H9 (cell line): ENCODE data around the gene TLR3. TPM values are rescaled to one million over a fixed set of nuclear protein-coding genes. Genes with fewer than 3 reads are reported as not detected.

Source experiments
- DNase-seq: peaks from one replicate; pipeline ENCODE4 v3.0.0-alpha.2; 2017
- H2AFZ ChIP-seq: one replicate; pipeline ENCODE4 v1.6.1; 2013; ENCODE audit warnings: mild to moderate bottlenecking, low read length, control low read depth, moderate library complexity
- H2AK5ac ChIP-seq: 2 replicates; pipeline ENCODE4 v1.6.1; 2013; ENCODE audit warnings: low read length, control low read depth, mixed read lengths; ENCODE audit not compliant: insufficient read length
- H2BK120ac ChIP-seq: one replicate; pipeline ENCODE4 v1.6.1; 2013; ENCODE audit warnings: low read depth, mild to moderate bottlenecking, low read length, control low read depth, inconsistent platforms; ENCODE audit not compliant: poor library complexity, severe bottlenecking
- H2BK12ac ChIP-seq: 2 replicates; pipeline ENCODE4 v1.6.1; 2013; ENCODE audit warnings: low read length, control low read depth, mixed read lengths, low read depth; ENCODE audit not compliant: insufficient read length
- H2BK15ac ChIP-seq: 2 replicates; pipeline ENCODE4 v1.6.1; 2013; ENCODE audit warnings: low read depth, low read length, control low read depth
- H2BK20ac ChIP-seq: one replicate; pipeline ENCODE4 v1.6.1; 2013; ENCODE audit warnings: low read depth, mild to moderate bottlenecking, low read length, control low read depth, inconsistent platforms; ENCODE audit not compliant: poor library complexity, severe bottlenecking
- H2BK5ac ChIP-seq: 2 replicates; pipeline ENCODE4 v1.6.1; 2013; ENCODE audit warnings: low read length, control low read depth, mixed read lengths; ENCODE audit not compliant: insufficient read length
- H3K14ac ChIP-seq: 2 replicates; pipeline ENCODE4 v1.6.1; 2013; ENCODE audit warnings: low read length, control low read depth; ENCODE audit not compliant: insufficient read depth
- H3K18ac ChIP-seq: 2 replicates; pipeline ENCODE4 v1.6.1; 2013; ENCODE audit warnings: low read depth, mild to moderate bottlenecking, mixed read lengths, low read length, control low read depth; ENCODE audit not compliant: insufficient read length
- H3K23ac ChIP-seq: 2 replicates; pipeline ENCODE4 v1.6.1; 2013; ENCODE audit warnings: low read length, control low read depth, mixed read lengths, low read depth; ENCODE audit not compliant: insufficient read length
- H3K23me2 ChIP-seq: 2 replicates; pipeline ENCODE4 v1.6.1; 2013; ENCODE audit warnings: low read depth, mild to moderate bottlenecking, mixed read lengths, low read length, control low read depth; ENCODE audit not compliant: insufficient read length, poor library complexity, severe bottlenecking
- H3K27ac ChIP-seq: 2 replicates; pipeline ENCODE4 v1.5.1; 2013; ENCODE audit warnings: low read length, control low read depth, mixed read lengths, low read depth; ENCODE audit not compliant: insufficient read length
- H3K27me3 ChIP-seq: 2 replicates; pipeline ENCODE4 v1.6.1; 2013; ENCODE audit warnings: low read length, control low read depth, inconsistent platforms; ENCODE audit not compliant: insufficient read depth
- H3K4ac ChIP-seq: 2 replicates; pipeline ENCODE4 v1.6.1; 2013; ENCODE audit warnings: low read depth, mild to moderate bottlenecking, control low read depth, inconsistent platforms, low read length, moderate library complexity
- H3K4me1 ChIP-seq: 2 replicates; pipeline ENCODE4 v1.6.1; 2013; ENCODE audit warnings: low read length, control low read depth, inconsistent platforms; ENCODE audit not compliant: insufficient read depth
- H3K4me2 ChIP-seq: 2 replicates; pipeline ENCODE4 v1.6.1; 2013; ENCODE audit warnings: low read length, control low read depth, mixed read lengths; ENCODE audit not compliant: insufficient read length, insufficient read depth
- H3K56ac ChIP-seq: 2 replicates; pipeline ENCODE4 v1.6.1; 2013; ENCODE audit warnings: low read depth, mild to moderate bottlenecking, mixed read lengths, low read length, control low read depth; ENCODE audit not compliant: insufficient read length
- H3K79me1 ChIP-seq: 2 replicates; pipeline ENCODE4 v1.6.1; 2013; ENCODE audit warnings: low read depth, mild to moderate bottlenecking, moderate library complexity, low read length, control low read depth, inconsistent platforms; ENCODE audit not compliant: insufficient read depth, poor library complexity, severe bottlenecking
- H3K79me2 ChIP-seq: 2 replicates; pipeline ENCODE4 v1.6.1; 2013; ENCODE audit warnings: low read length, control low read depth, inconsistent platforms; ENCODE audit not compliant: insufficient read depth
- H3K9ac ChIP-seq: 2 replicates; pipeline ENCODE4 v1.6.1; 2013; ENCODE audit warnings: low read length, control low read depth, mixed read lengths; ENCODE audit not compliant: insufficient read length; ENCODE audit errors: extremely low read depth
- H3K9me3 ChIP-seq: one replicate; pipeline ENCODE4 v1.6.1; 2013; ENCODE audit warnings: low read depth, low read length, inconsistent platforms; ENCODE audit not compliant: control insufficient read depth
- H3T11ph ChIP-seq: one replicate; pipeline ENCODE4 v1.6.1; 2013; ENCODE audit warnings: mild to moderate bottlenecking, low read length, control low read depth, inconsistent platforms
- H4K20me1 ChIP-seq: one replicate; pipeline ENCODE4 v1.6.1; 2013; ENCODE audit not compliant: control insufficient read depth, insufficient read length, insufficient read depth
- H4K5ac ChIP-seq: 2 replicates; pipeline ENCODE4 v1.6.1; 2013; ENCODE audit warnings: low read depth, mild to moderate bottlenecking, mixed read lengths, low read length, control low read depth; ENCODE audit not compliant: insufficient read length
- H4K8ac ChIP-seq: replicated peaks from 2 replicates; pipeline ENCODE4 v1.6.1; 2013; ENCODE audit warnings: low read length, control low read depth, mixed read lengths, low read depth; ENCODE audit not compliant: insufficient read length
- H4K91ac ChIP-seq: 2 replicates; pipeline ENCODE4 v1.6.1; 2013; ENCODE audit warnings: low read depth, mild to moderate bottlenecking, moderate library complexity, mixed read lengths, low read length, control low read depth; ENCODE audit not compliant: insufficient read length
- H3K27ac Mint-ChIP-seq, 3 experiments: 2 replicates in 2 of 3; 3 replicates in 1 of 3; pipeline ENCODE4 v1.8.0; 2020 to 2021; ENCODE audit warnings: mixed read lengths in 3 of 3, mild to moderate bottlenecking in 1 of 3, moderate library complexity in 1 of 3
- H3K27me3 Mint-ChIP-seq: 2 replicates; pipeline ENCODE4 v1.8.0; 2021; ENCODE audit warnings: low read depth, mild to moderate bottlenecking, moderate library complexity, mixed read lengths
- H3K36me3 Mint-ChIP-seq, 3 experiments: 2 replicates in 2 of 3; 3 replicates in 1 of 3; pipeline ENCODE4 v1.8.0; 2020 to 2021; ENCODE audit warnings: low read depth in 3 of 3, mixed read lengths in 3 of 3; ENCODE audit not compliant: insufficient read depth in 1 of 3
- H3K4me1 Mint-ChIP-seq, 2 experiments: 2 replicates each; pipeline ENCODE4 v1.8.0; 2020; ENCODE audit warnings: mixed read lengths in 2 of 2
- H3K4me3 Mint-ChIP-seq, 2 experiments: 2 replicates in 1 of 2; 3 replicates in 1 of 2; pipeline ENCODE4 v1.8.0; 2020 to 2021; ENCODE audit warnings: mild to moderate bottlenecking in 2 of 2, mixed read lengths in 2 of 2, moderate library complexity in 1 of 2
- H3K9me3 Mint-ChIP-seq, 2 experiments: 2 replicates in 1 of 2; 3 replicates in 1 of 2; pipeline ENCODE4 v1.8.0; 2020; ENCODE audit warnings: mild to moderate bottlenecking in 2 of 2, mixed read lengths in 2 of 2, moderate library complexity in 1 of 2
- WGBS: extraction: QIAGEN DNeasy Blood & Tissue Kit; methylation state at CpG from one replicate; pipeline ENCODE4 v1.1.7; 2013; ENCODE audit warnings: missing lambda C conversion rate, low lambda C conversion rate, mixed read lengths; ENCODE audit not compliant: insufficient read length; ENCODE audit errors: extremely low coverage; 5-methylcytosine and 5-hydroxymethylcytosine counted together
- total RNA-seq: library from RNA; stranded (reverse); gene quantifications from 2 replicates; pipeline ENCODE4 v1.2.1, GENCODE V29; 2021
- TF ChIP-seq, protein P1 (sequence below): fragments of 200-600 bp; sonication (generic); conservative IDR thresholded peaks from 3 replicates; pipeline ENCODE4 v1.8.0; 2021; ENCODE audit warnings: antibody characterized with exemption, mild to moderate bottlenecking

TLR3 gene
- total RNA-seq, 1 experiment from 2014 or later = 0.92 TPM

DNA sequence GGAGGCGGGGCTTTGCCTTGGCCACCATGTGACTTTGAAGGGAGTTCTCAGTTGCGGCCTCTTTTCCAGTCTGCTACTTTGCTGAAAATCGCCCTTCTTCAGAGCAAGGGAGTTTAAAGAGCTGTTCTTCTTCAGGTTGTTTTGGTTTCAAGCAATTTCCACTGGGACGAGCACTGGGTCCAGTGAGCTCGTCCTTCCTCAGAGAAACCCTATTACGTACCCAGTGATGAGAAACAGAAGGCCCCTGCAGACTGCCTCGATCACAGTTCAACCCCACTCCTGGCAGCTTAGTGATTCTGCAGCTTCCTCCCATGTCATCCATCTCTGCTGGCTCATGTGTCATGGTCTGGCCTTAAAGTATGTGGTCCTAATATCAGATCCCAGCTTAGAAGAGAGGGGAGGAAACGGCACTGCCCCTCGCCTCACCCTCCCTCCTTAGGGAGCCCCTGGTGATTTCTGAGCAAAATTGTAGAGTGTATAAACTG, 27.8 kb downstream of the TLR3 start:
- TF ChIP-seq, protein P1, sequence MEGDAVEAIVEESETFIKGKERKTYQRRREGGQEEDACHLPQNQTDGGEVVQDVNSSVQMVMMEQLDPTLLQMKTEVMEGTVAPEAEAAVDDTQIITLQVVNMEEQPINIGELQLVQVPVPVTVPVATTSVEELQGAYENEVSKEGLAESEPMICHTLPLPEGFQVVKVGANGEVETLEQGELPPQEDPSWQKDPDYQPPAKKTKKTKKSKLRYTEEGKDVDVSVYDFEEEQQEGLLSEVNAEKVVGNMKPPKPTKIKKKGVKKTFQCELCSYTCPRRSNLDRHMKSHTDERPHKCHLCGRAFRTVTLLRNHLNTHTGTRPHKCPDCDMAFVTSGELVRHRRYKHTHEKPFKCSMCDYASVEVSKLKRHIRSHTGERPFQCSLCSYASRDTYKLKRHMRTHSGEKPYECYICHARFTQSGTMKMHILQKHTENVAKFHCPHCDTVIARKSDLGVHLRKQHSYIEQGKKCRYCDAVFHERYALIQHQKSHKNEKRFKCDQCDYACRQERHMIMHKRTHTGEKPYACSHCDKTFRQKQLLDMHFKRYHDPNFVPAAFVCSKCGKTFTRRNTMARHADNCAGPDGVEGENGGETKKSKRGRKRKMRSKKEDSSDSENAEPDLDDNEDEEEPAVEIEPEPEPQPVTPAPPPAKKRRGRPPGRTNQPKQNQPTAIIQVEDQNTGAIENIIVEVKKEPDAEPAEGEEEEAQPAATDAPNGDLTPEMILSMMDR = no peak
- H4K20me1 ChIP-seq = no peaks in the 10 kb centered on the region
- no peaks in the 10 kb centered on the region for H3K79me2 ChIP-seq
- no peak overlapping the region for H3K27ac ChIP-seq
- Mint-ChIP-seq H3K4me3 (no peak overlapping the region), H3K4me1 (peaks cover 6 to 8% of the 10 kb centered on the region in 2 experiments; a peak in 3 of 4 replicates), H3K27me3 (peaks cover 4% of the 10 kb centered on the region), H3K9me3 (no peaks in the 10 kb centered on the region), H3K27ac (no peak overlapping the region), H3K36me3 (no peaks in the 10 kb centered on the region)
- no peak overlapping the region for H2AFZ ChIP-seq
- H3K14ac ChIP-seq = no peak overlapping the region; the same call in 1 of the 2 replicates
- H3K27me3 ChIP-seq = no peaks in the 10 kb centered on the region
- no peak overlapping the region for H3K23ac ChIP-seq
- H3K4ac ChIP-seq = no peak overlapping the region
- H3K79me1 ChIP-seq = no peaks in the 10 kb centered on the region
- H2AK5ac ChIP-seq = no peak overlapping the region
- no peak overlapping the region for H3K9ac ChIP-seq
- no peak overlapping the region for H4K91ac ChIP-seq
- H3K4me2 ChIP-seq = no peak overlapping the region
- H4K8ac ChIP-seq = no peak overlapping the region
- H3K18ac ChIP-seq = no peak overlapping the region
- no peaks in the 10 kb centered on the region for H3K4me1 ChIP-seq
- H3K9me3 ChIP-seq = no peaks in the 10 kb centered on the region
- H2BK20ac ChIP-seq = no peak overlapping the region
- no peak overlapping the region for H4K5ac ChIP-seq
- H3K56ac ChIP-seq = no peak overlapping the region
- H2BK12ac ChIP-seq = no peak overlapping the region
- H2BK120ac ChIP-seq = no peak overlapping the region
- no CpG with 5 or more reads among the region's 9 CpGs for WGBS
- H3T11ph ChIP-seq = no peak overlapping the region
- no peak overlapping the region for H2BK5ac ChIP-seq
- no peaks in the 10 kb centered on the region for H3K23me2 ChIP-seq
- H2BK15ac ChIP-seq = no peak overlapping the region
- no peak for DNase-seq
